Activated T-helper 17 cell treated with anti-CD3 and anti-CD28 coated beads, Interleukin-2, amount 50 U/mL, for 72 hours (primary cell): ENCODE results near the gene FLT4. TPM values are rescaled to one million over a fixed set of nuclear protein-coding genes. Genes with fewer than 3 reads are reported as not detected.

Source experiments
- ATAC-seq: fragments of 150-1000 bp; cut with Tn5 transposase; replicated peaks from 2 replicates; pipeline ENCODE4 v1.10.0; 2021; ENCODE audit warnings: mild to moderate bottlenecking, moderate library complexity
- H3K27ac Mint-ChIP-seq: one replicate; pipeline ENCODE4 v1.8.0; 2022; ENCODE audit warnings: mixed read lengths
- H3K27me3 Mint-ChIP-seq: one replicate; pipeline ENCODE4 v1.8.0; 2022; ENCODE audit warnings: mixed read lengths
- H3K36me3 Mint-ChIP-seq: one replicate; pipeline ENCODE4 v1.8.0; 2022; ENCODE audit warnings: low read depth, mild to moderate bottlenecking, mixed read lengths
- H3K4me1 Mint-ChIP-seq: one replicate; pipeline ENCODE4 v1.8.0; 2022; ENCODE audit warnings: mixed read lengths
- H3K4me3 Mint-ChIP-seq: one replicate; pipeline ENCODE4 v1.8.0; 2022; ENCODE audit warnings: mild to moderate bottlenecking, mixed read lengths
- H3K9me3 Mint-ChIP-seq: one replicate; pipeline ENCODE4 v1.8.0; 2022; ENCODE audit warnings: mixed read lengths
- total RNA-seq, 2 donors: library from RNA; stranded (reverse); gene quantifications; one replicate each; pipeline ENCODE4 v1.2.3, GENCODE V29; 2022

Gene FLT4
- total RNA-seq, 2 donors from 2014 or later: 0.34 to 0.56 TPM

- ATAC-seq: no peak
- H3K27ac Mint-ChIP-seq: no peak overlapping the region
- H3K9me3 Mint-ChIP-seq: no peaks in the 10 kb centered on the region
- no peak overlapping the region for H3K4me3 Mint-ChIP-seq
- no peaks in the 10 kb centered on the region for H3K4me1 Mint-ChIP-seq
- no peaks in the 10 kb centered on the region for H3K36me3 Mint-ChIP-seq
- no peaks in the 10 kb centered on the region for H3K27me3 Mint-ChIP-seq
Observed at GRCh38 chr5:180628827-180629750, 20.3 kb downstream of the FLT4 start.

GRCh38 chr5:180628211-180628610 is 21.2 kb downstream of the FLT4 start:
- ATAC-seq: no peak
- H3K4me1 Mint-ChIP-seq: no peaks in the 10 kb centered on the region
- H3K9me3 Mint-ChIP-seq: no peaks in the 10 kb centered on the region
- H3K4me3 Mint-ChIP-seq: no peak overlapping the region
- no peaks in the 10 kb centered on the region for H3K27me3 Mint-ChIP-seq
- no peaks in the 10 kb centered on the region for H3K36me3 Mint-ChIP-seq
- no peak overlapping the region for H3K27ac Mint-ChIP-seq

GRCh38 chr5:180627386-180628120 is 21.8 kb downstream of the FLT4 start:
- ATAC-seq: no peak
- Mint-ChIP-seq H3K27me3 (no peaks in the 10 kb centered on the region), H3K36me3 (no peaks in the 10 kb centered on the region), H3K4me1 (no peaks in the 10 kb centered on the region), H3K4me3 (no peak overlapping the region), H3K9me3 (no peaks in the 10 kb centered on the region), H3K27ac (no peak overlapping the region)

GRCh38 chr5:180626661-180627385 is 22.6 kb downstream of the FLT4 start:
- Mint-ChIP-seq H3K9me3 (no peaks in the 10 kb centered on the region), H3K4me1 (no peaks in the 10 kb centered on the region), H3K27ac (no peak overlapping the region), H3K36me3 (no peaks in the 10 kb centered on the region), H3K4me3 (no peak overlapping the region), H3K27me3 (no peaks in the 10 kb centered on the region)
- ATAC-seq: no peak

GRCh38 chr5:180625791-180626660 is 23.4 kb downstream of the FLT4 start:
- H3K4me3 Mint-ChIP-seq: no peak overlapping the region
- H3K27me3 Mint-ChIP-seq: no peaks in the 10 kb centered on the region
- no peak for ATAC-seq
- H3K27ac Mint-ChIP-seq: no peak overlapping the region
- H3K4me1 Mint-ChIP-seq: no peaks in the 10 kb centered on the region
- H3K9me3 Mint-ChIP-seq: no peaks in the 10 kb centered on the region
- no peaks in the 10 kb centered on the region for H3K36me3 Mint-ChIP-seq

- no peak overlapping the region for H3K27ac Mint-ChIP-seq
- H3K36me3 Mint-ChIP-seq: no peaks in the 10 kb centered on the region
- H3K9me3 Mint-ChIP-seq: no peaks in the 10 kb centered on the region
- no peak overlapping the region for H3K4me3 Mint-ChIP-seq
- no peak for ATAC-seq
- no peaks in the 10 kb centered on the region for H3K4me1 Mint-ChIP-seq
- no peaks in the 10 kb centered on the region for H3K27me3 Mint-ChIP-seq
Observed at GRCh38 chr5:180625125-180625790, 24.1 kb downstream of the FLT4 start.

GRCh38 chr5:180624587-180624986 is 24.8 kb downstream of the FLT4 start:
- Mint-ChIP-seq H3K9me3 (no peaks in the 10 kb centered on the region), H3K4me1 (no peaks in the 10 kb centered on the region), H3K27ac (no peak overlapping the region), H3K4me3 (no peak overlapping the region), H3K36me3 (no peaks in the 10 kb centered on the region), H3K27me3 (no peaks in the 10 kb centered on the region)
- ATAC-seq: no peak

- Mint-ChIP-seq H3K9me3 (no peaks in the 10 kb centered on the region), H3K4me3 (no peak overlapping the region), H3K4me1 (no peaks in the 10 kb centered on the region), H3K27ac (no peak overlapping the region), H3K27me3 (no peaks in the 10 kb centered on the region), H3K36me3 (no peaks in the 10 kb centered on the region)
- no peak for ATAC-seq
Observed at GRCh38 chr5:180623844-180624243, 25.6 kb downstream of the FLT4 start.

GRCh38 chr5:180623411-180623834 is 26.0 kb downstream of the FLT4 start:
- no peaks in the 10 kb centered on the region for H3K36me3 Mint-ChIP-seq
- H3K4me3 Mint-ChIP-seq: no peak overlapping the region
- H3K9me3 Mint-ChIP-seq: no peaks in the 10 kb centered on the region
- no peaks in the 10 kb centered on the region for H3K27me3 Mint-ChIP-seq
- no peak overlapping the region for H3K27ac Mint-ChIP-seq
- ATAC-seq: no peak
- no peaks in the 10 kb centered on the region for H3K4me1 Mint-ChIP-seq

- Mint-ChIP-seq H3K36me3 (no peaks in the 10 kb centered on the region), H3K27ac (no peak overlapping the region), H3K4me1 (no peaks in the 10 kb centered on the region), H3K4me3 (no peak overlapping the region), H3K9me3 (no peaks in the 10 kb centered on the region), H3K27me3 (no peaks in the 10 kb centered on the region)
- no peak for ATAC-seq
Observed at GRCh38 chr5:180622910-180623309, 26.5 kb downstream of the FLT4 start.

- no peak for ATAC-seq
Observed at GRCh38 chr5:180621311-180621710, 28.1 kb downstream of the FLT4 start.

GRCh38 chr5:180620014-180620413 is 29.4 kb downstream of the FLT4 start:
- no peak overlapping the region for H3K27ac Mint-ChIP-seq
- no peaks in the 10 kb centered on the region for H3K9me3 Mint-ChIP-seq
- no peaks in the 10 kb centered on the region for H3K4me1 Mint-ChIP-seq
- ATAC-seq: no peak
- no peaks in the 10 kb centered on the region for H3K36me3 Mint-ChIP-seq
- H3K4me3 Mint-ChIP-seq: no peak overlapping the region
- no peaks in the 10 kb centered on the region for H3K27me3 Mint-ChIP-seq

More at GRCh38 chr5:180621311-180621710, 28.1 kb downstream of the FLT4 start:
- Mint-ChIP-seq H3K4me3 (no peak overlapping the region), H3K27ac (no peak overlapping the region), H3K36me3 (no peaks in the 10 kb centered on the region), H3K27me3 (no peaks in the 10 kb centered on the region), H3K9me3 (no peaks in the 10 kb centered on the region), H3K4me1 (no peaks in the 10 kb centered on the region)

GRCh38 chr5:180619563-180619915 is 29.9 kb downstream of the FLT4 start:
- Mint-ChIP-seq H3K9me3 (no peaks in the 10 kb centered on the region), H3K27me3 (no peaks in the 10 kb centered on the region), H3K4me1 (no peaks in the 10 kb centered on the region), H3K36me3 (no peaks in the 10 kb centered on the region), H3K4me3 (no peak overlapping the region), H3K27ac (no peak overlapping the region)
- no peak for ATAC-seq
